OCI-LY3 (cell line): ENCODE measurements around the gene CDH1.

Experiments used
- H2AFZ ChIP-seq: fragments of 200-600, 300-600 bp; shearing (Covaris generic); 2 replicates; pipeline ENCODE4 v1.6.0; 2014; ENCODE audit warnings: antibody characterized with exemption, low read depth, low read length
- H3K27ac ChIP-seq: fragments of 200-600, 300-600 bp; sonication (generic); 2 replicates; pipeline ENCODE4 v1.5.1; 2014; ENCODE audit warnings: mild to moderate bottlenecking, low read length, moderate library complexity, mixed read lengths
- H3K27me3 ChIP-seq: fragments of 200-600, 300-600 bp; sonication (generic); 2 replicates; pipeline ENCODE4 v1.6.1; 2014; ENCODE audit warnings: low read depth, low read length, mixed read lengths
- H3K36me3 ChIP-seq: fragments of 200-600, 300-600 bp; sonication (generic); replicated peaks from 2 replicates; pipeline ENCODE3; 2014; ENCODE audit warnings: low read depth, low read length, mixed read lengths
- H3K4me1 ChIP-seq: fragments of 300-600, 200-600 bp; sonication (generic); 2 replicates; pipeline ENCODE4 v1.6.1; 2014; ENCODE audit warnings: low read length, mixed read lengths
- H3K4me2 ChIP-seq: fragments of 200-600, 300-600 bp; sonication (generic); 2 replicates; pipeline ENCODE4 v1.6.1; 2014; ENCODE audit warnings: low read length, mixed read lengths
- H3K4me3 ChIP-seq: fragments of 300-600, 200-600 bp; sonication (generic); 2 replicates; pipeline ENCODE4 v1.5.1; 2014; ENCODE audit warnings: antibody characterized with exemption, mild to moderate bottlenecking, low read length, moderate library complexity
- H3K79me2 ChIP-seq: fragments of 300-600, 200-600 bp; shearing (Covaris generic); 2 replicates; pipeline ENCODE4 v1.6.1; 2014; ENCODE audit warnings: mild to moderate bottlenecking, low read length, mixed read lengths
- H3K9ac ChIP-seq: fragments of 300-600, 200-600 bp; shearing (Covaris generic); 2 replicates; pipeline ENCODE4 v1.6.0; 2014; ENCODE audit warnings: mild to moderate bottlenecking, low read length, moderate library complexity
- H3K9me3 ChIP-seq: fragments of 200-600, 300-600 bp; shearing (Covaris generic); 2 replicates; pipeline ENCODE4 v1.6.1; 2014; ENCODE audit warnings: low read length, mixed read lengths; ENCODE audit not compliant: insufficient read depth
- H4K20me1 ChIP-seq: fragments of 200-600, 300-600 bp; sonication (generic); 2 replicates; pipeline ENCODE4 v1.6.1; 2016; ENCODE audit warnings: low read length, mixed read lengths; ENCODE audit not compliant: insufficient read depth
- CTCF ChIP-seq: fragments of 200-600, 300-600 bp; sonication (generic); IDR thresholded peaks from 2 replicates; pipeline ENCODE4 v1.5.1; 2014; ENCODE audit warnings: antibody characterized with exemption, low read length, low read depth
- EZH2phosphoT487 ChIP-seq: fragments of 200-600 bp; shearing (Covaris generic); IDR thresholded peaks from 2 replicates; pipeline ENCODE4 v1.6.1; 2018; ENCODE audit warnings: antibody characterized with exemption, mixed run types, low read depth

Gene CDH1

GRCh38 chr16:68737046-68737729, at the start of gene CDH1:
CDH1 (plus strand) TSS chr16:68737292; CDS start chr16:68737416, 124 bp downstream.
- H3K9ac ChIP-seq: peak within 1 kb of the TSS; percentile 52
- H3K79me2 ChIP-seq: no peaks in the 10 kb centered on the region
- H3K4me1 ChIP-seq: peaks cover 43% of the 10 kb centered on the region
- H3K4me2 ChIP-seq: peak within 1 kb of the TSS; percentile 63
- H3K27me3 ChIP-seq: no peaks in the 10 kb centered on the region
- TF ChIP-seq EZH2phosphoT487 (no peak), CTCF (no peak)
- peak within 1 kb of the TSS; percentile 28; the same call in 1 of the 2 replicates for H2AFZ ChIP-seq
- no peaks in the 10 kb centered on the region for H4K20me1 ChIP-seq
- H3K9me3 ChIP-seq: no peaks in the 10 kb centered on the region
- no peaks in the 10 kb centered on the region for H3K36me3 ChIP-seq
- peak within 1 kb of the TSS; percentile 65 for H3K27ac ChIP-seq
- H3K4me3 ChIP-seq: peak within 1 kb of the TSS; percentile 65

- H3K4me1 ChIP-seq: no peaks in the 10 kb centered on the region
- H3K36me3 ChIP-seq: no peaks in the 10 kb centered on the region
- no peak overlapping the region for H3K4me3 ChIP-seq
- H3K4me2 ChIP-seq: no peak overlapping the region
- no peak overlapping the region for H2AFZ ChIP-seq
- H3K9me3 ChIP-seq: no peaks in the 10 kb centered on the region
- H4K20me1 ChIP-seq: no peaks in the 10 kb centered on the region
- no peak overlapping the region for H3K9ac ChIP-seq
- no peaks in the 10 kb centered on the region for H3K27me3 ChIP-seq
- TF ChIP-seq EZH2phosphoT487 (no peak), CTCF (no peak)
- no peak overlapping the region for H3K27ac ChIP-seq
- no peaks in the 10 kb centered on the region for H3K79me2 ChIP-seq
Observed at GRCh38 chr16:68689921-68690320, 47.2 kb upstream of the CDH1 start.

GRCh38 chr16:68695575-68695974, 41.5 kb upstream of the CDH1 start:
- Histone ChIP-seq H3K9ac (no peak overlapping the region), H3K79me2 (no peaks in the 10 kb centered on the region), H3K27me3 (no peaks in the 10 kb centered on the region), H3K4me2 (no peak overlapping the region), H2AFZ (no peak overlapping the region), H3K36me3 (no peaks in the 10 kb centered on the region), H3K27ac (no peak overlapping the region), H3K9me3 (no peaks in the 10 kb centered on the region), H4K20me1 (no peaks in the 10 kb centered on the region), H3K4me1 (no peaks in the 10 kb centered on the region), H3K4me3 (no peak overlapping the region)
- TF ChIP-seq CTCF: no peak
- TF ChIP-seq EZH2phosphoT487: no peak

GRCh38 chr16:68696514-68696913, 40.6 kb upstream of the CDH1 start:
- Histone ChIP-seq H3K4me3 (no peak overlapping the region), H3K79me2 (no peaks in the 10 kb centered on the region), H3K27me3 (no peaks in the 10 kb centered on the region), H2AFZ (no peak overlapping the region), H3K4me2 (no peak overlapping the region), H3K9me3 (no peaks in the 10 kb centered on the region), H3K36me3 (no peaks in the 10 kb centered on the region), H3K27ac (no peak overlapping the region), H3K4me1 (no peaks in the 10 kb centered on the region), H3K9ac (no peak overlapping the region), H4K20me1 (no peaks in the 10 kb centered on the region)
- TF ChIP-seq EZH2phosphoT487: no peak
- peak; percentile 27; the same call in 1 of the 2 replicates for TF ChIP-seq CTCF
